ENCODE measurements around the gene MTERF2. TPM values are rescaled to one million over a fixed set of nuclear protein-coding genes. Genes with fewer than 3 reads are reported as not detected.

MTERF2 gene
- total and polyA plus RNA-seq, 4 donors: 6.4 to 18.9 (median 13.7) TPM

DNA sequence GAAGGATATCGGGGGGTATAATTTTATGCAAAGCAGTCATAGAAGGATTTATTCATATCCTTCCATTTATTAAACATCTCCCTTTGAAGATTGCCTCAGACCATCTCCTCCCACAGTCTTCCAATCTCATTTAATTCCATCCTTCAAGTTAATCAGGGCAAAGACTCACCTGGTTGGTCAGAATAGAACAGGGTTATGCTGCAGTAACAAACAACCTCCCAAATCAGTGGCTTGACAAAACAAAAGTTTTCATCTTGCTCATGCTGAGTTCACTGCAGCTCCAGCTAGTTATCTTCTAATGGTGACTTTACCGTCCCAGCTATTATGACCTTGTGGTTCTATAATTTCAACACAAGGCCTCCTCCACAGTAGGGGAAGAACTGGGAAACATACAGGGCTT is 48.8 kb upstream of the MTERF2 start:
- TF ChIP-seq RAD21 (IDR thresholded peaks at IDR 0.05) (no peak), ZBTB33 (IDR thresholded peaks at IDR 0.05) (no peak), RXRA (IDR thresholded peaks at IDR 0.05) (no peak)
- WGBS: 98% methylated on average over 2 of the region's 2 CpGs
- Histone ChIP-seq H3K4me3 (ENCODE audit: low read depth in 1 of 3, low read length in 3 of 3) (no peak overlapping the region), H3K9ac (ENCODE audit: low read depth in 1 of 2, low read length in 2 of 2) (no peak overlapping the region), H3K27me3 (ENCODE audit: control insufficient read depth in 4 of 4, insufficient read depth in 4 of 4, low read length in 3 of 4) (no peaks in the 10 kb centered on the region), H3K36me3 (ENCODE audit: control insufficient read depth in 4 of 4, insufficient read depth in 3 of 4, low read depth in 1 of 4, low read length in 3 of 4) (no peaks in the 10 kb centered on the region), H3K27ac (ENCODE audit: low read depth in 1 of 2, low read length in 2 of 2) (no peak overlapping the region), H3K4me1 (ENCODE audit: control insufficient read depth in 4 of 4, insufficient read depth in 4 of 4, low read length in 3 of 4) (peaks cover 0 to 7% (median under 1%) of the 10 kb centered on the region in 4 donors), H3K9me3 (ENCODE audit: control insufficient read depth in 4 of 4, low read length in 3 of 4) (no peaks in the 10 kb centered on the region)
- DNase-seq (ENCODE audit: low spot score): no peak

DNA sequence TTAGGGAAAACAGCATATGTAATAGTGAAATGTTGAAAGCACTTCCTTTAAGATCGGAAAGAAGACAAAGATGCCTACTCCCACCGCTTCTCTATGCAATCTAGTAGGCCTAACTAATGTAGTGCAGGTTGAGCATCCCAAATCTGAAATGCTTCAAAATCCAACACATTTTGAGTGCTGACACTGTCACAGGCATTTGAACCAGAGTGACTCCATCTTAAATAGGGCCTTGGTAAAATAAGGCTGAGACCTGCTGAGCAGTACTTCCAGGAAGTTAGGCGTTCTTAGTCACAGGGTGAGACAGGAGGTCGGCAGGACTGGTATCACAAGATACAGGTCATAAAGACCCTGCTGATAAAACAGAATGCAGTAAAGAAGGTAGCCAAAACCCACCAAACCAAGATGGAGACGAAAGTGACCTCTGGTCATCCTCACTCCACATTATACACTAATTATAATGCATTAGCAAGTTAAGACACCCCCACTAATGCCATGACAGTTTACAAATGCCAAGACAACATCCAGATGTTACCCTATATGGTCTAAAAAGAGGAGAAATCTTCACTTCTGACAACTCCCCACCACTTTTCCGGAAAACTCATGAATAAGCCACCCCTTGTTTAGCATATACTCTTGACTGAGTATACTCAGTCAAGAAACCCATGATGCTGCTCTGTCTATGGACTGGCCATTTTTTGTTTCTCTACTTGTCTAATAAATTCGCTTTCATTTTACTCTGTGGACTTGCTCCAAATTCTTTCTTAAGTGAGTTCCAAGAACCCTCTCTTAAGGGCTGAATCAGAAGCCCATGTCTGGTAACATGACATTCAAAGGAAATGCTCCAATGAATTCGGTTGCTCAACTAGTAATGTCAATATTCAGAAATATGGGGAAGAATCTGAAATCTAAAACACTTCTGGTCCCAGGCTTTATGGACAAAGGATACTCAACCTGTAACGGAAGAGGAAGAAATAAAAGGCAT is 47.1 kb upstream of the MTERF2 start:
- no peaks in the 10 kb centered on the region for H3K36me3 ChIP-seq (ENCODE audit: control insufficient read depth in 4 of 4, insufficient read depth in 3 of 4, low read depth in 1 of 4, low read length in 3 of 4)
- H3K4me1 ChIP-seq (ENCODE audit: control insufficient read depth in 4 of 4, insufficient read depth in 4 of 4, low read length in 3 of 4): peaks cover 0 to 7% (median under 1%) of the 10 kb centered on the region in 4 donors
- no peak overlapping the region for H3K9ac ChIP-seq (ENCODE audit: low read depth in 1 of 2, low read length in 2 of 2)
- H3K4me3 ChIP-seq (ENCODE audit: low read depth in 1 of 3, low read length in 3 of 3): no peak overlapping the region
- WGBS: 95% methylated on average over 9 of the region's 9 CpGs
- DNase-seq (ENCODE audit: low spot score): no peak
- no peak overlapping the region for H3K27ac ChIP-seq (ENCODE audit: low read depth in 1 of 2, low read length in 2 of 2)
- TF ChIP-seq YY1 (IDR thresholded peaks at IDR 0.05): no peak
- TF ChIP-seq EGR1 (IDR thresholded peaks at IDR 0.05; ENCODE audit: low read depth in 2 of 2): no peak
- no peak for TF ChIP-seq CTCF (IDR thresholded peaks at IDR 0.05; ENCODE audit: low read depth, low read length, missing input control)
- no peak for TF ChIP-seq SP1 (IDR thresholded peaks at IDR 0.05)
- TF ChIP-seq ZBTB33 (IDR thresholded peaks at IDR 0.05): no peak
- no peak for TF ChIP-seq NR2F2 (IDR thresholded peaks at IDR 0.05)
- no peak for TF ChIP-seq RAD21 (IDR thresholded peaks at IDR 0.05)
- TF ChIP-seq HNF4A (conservative IDR thresholded peaks at IDR 0.05): no peak
- TF ChIP-seq FOXA1 (IDR thresholded peaks at IDR 0.05): no peak
- TF ChIP-seq JUND (IDR thresholded peaks at IDR 0.05): no peak
- TF ChIP-seq GABPA (IDR thresholded peaks at IDR 0.05 in 1 of 2, conservative IDR thresholded peaks at IDR 0.05 in 1 of 2): no peak
- no peak for TF ChIP-seq ATF3 (IDR thresholded peaks at IDR 0.05)
- TF ChIP-seq, protein P1, sequence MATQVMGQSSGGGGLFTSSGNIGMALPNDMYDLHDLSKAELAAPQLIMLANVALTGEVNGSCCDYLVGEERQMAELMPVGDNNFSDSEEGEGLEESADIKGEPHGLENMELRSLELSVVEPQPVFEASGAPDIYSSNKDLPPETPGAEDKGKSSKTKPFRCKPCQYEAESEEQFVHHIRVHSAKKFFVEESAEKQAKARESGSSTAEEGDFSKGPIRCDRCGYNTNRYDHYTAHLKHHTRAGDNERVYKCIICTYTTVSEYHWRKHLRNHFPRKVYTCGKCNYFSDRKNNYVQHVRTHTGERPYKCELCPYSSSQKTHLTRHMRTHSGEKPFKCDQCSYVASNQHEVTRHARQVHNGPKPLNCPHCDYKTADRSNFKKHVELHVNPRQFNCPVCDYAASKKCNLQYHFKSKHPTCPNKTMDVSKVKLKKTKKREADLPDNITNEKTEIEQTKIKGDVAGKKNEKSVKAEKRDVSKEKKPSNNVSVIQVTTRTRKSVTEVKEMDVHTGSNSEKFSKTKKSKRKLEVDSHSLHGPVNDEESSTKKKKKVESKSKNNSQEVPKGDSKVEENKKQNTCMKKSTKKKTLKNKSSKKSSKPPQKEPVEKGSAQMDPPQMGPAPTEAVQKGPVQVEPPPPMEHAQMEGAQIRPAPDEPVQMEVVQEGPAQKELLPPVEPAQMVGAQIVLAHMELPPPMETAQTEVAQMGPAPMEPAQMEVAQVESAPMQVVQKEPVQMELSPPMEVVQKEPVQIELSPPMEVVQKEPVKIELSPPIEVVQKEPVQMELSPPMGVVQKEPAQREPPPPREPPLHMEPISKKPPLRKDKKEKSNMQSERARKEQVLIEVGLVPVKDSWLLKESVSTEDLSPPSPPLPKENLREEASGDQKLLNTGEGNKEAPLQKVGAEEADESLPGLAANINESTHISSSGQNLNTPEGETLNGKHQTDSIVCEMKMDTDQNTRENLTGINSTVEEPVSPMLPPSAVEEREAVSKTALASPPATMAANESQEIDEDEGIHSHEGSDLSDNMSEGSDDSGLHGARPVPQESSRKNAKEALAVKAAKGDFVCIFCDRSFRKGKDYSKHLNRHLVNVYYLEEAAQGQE (IDR thresholded peaks at IDR 0.05): no peak
- TF ChIP-seq FOXA2 (IDR thresholded peaks at IDR 0.05): no peak
- no peak for TF ChIP-seq HNF4G (IDR thresholded peaks at IDR 0.05)
- TF ChIP-seq TAF1 (conservative IDR thresholded peaks at IDR 0.05): no peak
- no peaks in the 10 kb centered on the region for H3K9me3 ChIP-seq (ENCODE audit: control insufficient read depth in 4 of 4, low read length in 3 of 4)
- no peaks in the 10 kb centered on the region for H3K27me3 ChIP-seq (ENCODE audit: control insufficient read depth in 4 of 4, insufficient read depth in 4 of 4, low read length in 3 of 4)

Data from liver (tissue), 9 donors.